K562 (cell line): ENCODE data around the gene TOR1A. TPM values are rescaled to one million over a fixed set of nuclear protein-coding genes. Genes with fewer than 3 reads are reported as not detected.

Experiments
- ATAC-seq: fragments of 200-7000 bp; cut with Tn5 transposase; 3 replicates; pipeline ENCODE4 v1.9.1; 2020; ENCODE audit warnings: moderate library complexity
- BruUV-seq: library from RNA; stranded (reverse); fragments of 400-500 nt; replicated peaks from 2 replicates; lab custom pipeline; 2021; lab: Mats Ljungman, UMichigan
- CTCF ChIA-PET: fragments of 300-600 bp; formaldehyde crosslinking; extraction: SDS; loops from one replicate; lab custom pipeline; 2021; ENCODE audit warnings: low intra/inter-chr PET ratio; lab: Yijun Ruan, JAX
- POLR2A ChIA-PET: fragments of 300-600, 350-650 bp; sonication (Branson Sonifier 250); formaldehyde crosslinking; extraction: SDS; loops from one replicate; lab custom pipeline; 2021; ENCODE audit warnings: antibody characterized with exemption, inconsistent platforms; lab: Yijun Ruan, JAX
- DNase-seq, 4 experiments: peaks; one replicate each; pipeline versions ENCODE4 v3.0.0 to v3.0.0-alpha.2; 2011 to 2018; ENCODE audit warnings: low spot score in 3 of 4, mixed read lengths in 3 of 4; ENCODE audit errors: extremely low read depth in 1 of 4
- FAIRE-seq: peaks from 2 replicates; lab custom pipeline; 2011; peaks lifted over from hg19 to GRCh38; lab: Jason Lieb, UNC
- H2AFZ ChIP-seq: 2 replicates; pipeline ENCODE4 v1.6.0; 2011; ENCODE audit warnings: low read depth, low read length, control low read depth, inconsistent platforms
- H3K27ac ChIP-seq: fragments of 200-600 bp; 3 replicates; pipeline ENCODE4 v1.8.0; 2011; ENCODE audit warnings: low read depth, mild to moderate bottlenecking, control low read depth, inconsistent platforms, low read length, moderate library complexity, mixed read lengths; ENCODE audit errors: extremely low read depth
- H3K27me3 ChIP-seq, 2 experiments: fragments of 300-600 bp in 1 of 2; 2 replicates in 1 of 2; 3 replicates in 1 of 2; pipeline versions ENCODE4 v1.6.0 to v1.8.0; 2011; ENCODE audit warnings: inconsistent platforms in 2 of 2, low read length in 2 of 2, mild to moderate bottlenecking in 1 of 2, mixed read lengths in 1 of 2, moderate library complexity in 1 of 2; ENCODE audit not compliant: control insufficient read depth in 2 of 2, insufficient read depth in 2 of 2
- H3K36me3 ChIP-seq: fragments of 300-600 bp; 3 replicates; pipeline ENCODE4 v1.8.0; 2011; ENCODE audit warnings: mild to moderate bottlenecking, low read length, inconsistent platforms; ENCODE audit not compliant: control insufficient read depth, insufficient read depth
- H3K4me1 ChIP-seq, 2 experiments: fragments of 200-600 bp in 1 of 2; replicated peaks in 1 of 2; 2 replicates in 1 of 2; 3 replicates in 1 of 2; pipeline versions ENCODE4 v1.5.1 to v1.8.0; 2011; ENCODE audit warnings: inconsistent platforms in 2 of 2, low read length in 2 of 2, mild to moderate bottlenecking in 1 of 2, mixed read lengths in 1 of 2, moderate library complexity in 1 of 2; ENCODE audit not compliant: control insufficient read depth in 2 of 2, insufficient read depth in 2 of 2
- H3K4me2 ChIP-seq: 2 replicates; pipeline ENCODE4 v1.6.1; 2011; ENCODE audit warnings: low read length, control low read depth, inconsistent platforms, mixed read lengths; ENCODE audit not compliant: insufficient read depth
- H3K4me3 ChIP-seq: fragments of 200-600 bp; sonication (generic), shearing (Covaris generic); 2 replicates; pipeline ENCODE4 v1.5.1; 2016; ENCODE audit warnings: control low read depth, inconsistent platforms
- H3K79me2 ChIP-seq: fragments of 200-600 bp; 3 replicates; pipeline ENCODE4 v1.8.0; 2011; ENCODE audit warnings: low read length, inconsistent platforms; ENCODE audit not compliant: control insufficient read depth, insufficient read depth
- H3K9ac ChIP-seq, 2 experiments: 2 replicates each; pipeline versions ENCODE4 v1.6.0 to v1.6.1; 2011; ENCODE audit warnings: low read depth in 2 of 2, low read length in 2 of 2, control low read depth in 1 of 2, inconsistent platforms in 1 of 2, mild to moderate bottlenecking in 1 of 2, mixed read lengths in 1 of 2; ENCODE audit not compliant: insufficient read depth in 1 of 2
- H3K9me1 ChIP-seq: one replicate; pipeline ENCODE4 v1.6.0; 2011; ENCODE audit warnings: inconsistent platforms, mild to moderate bottlenecking, low read length, moderate library complexity; ENCODE audit not compliant: control insufficient read depth, insufficient read depth
- H3K9me3 ChIP-seq: replicated peaks from 2 replicates; pipeline ENCODE4 v1.5.1; 2011; ENCODE audit warnings: low read depth, low read length, inconsistent platforms; ENCODE audit not compliant: control insufficient read depth, insufficient read depth
- H4K20me1 ChIP-seq: replicated peaks from 2 replicates; pipeline ENCODE4 v1.6.1; 2011; ENCODE audit warnings: low read length, inconsistent platforms, mixed read lengths; ENCODE audit not compliant: control insufficient read depth, insufficient read depth
- BRF1 ChIP-seq: IDR thresholded peaks from 3 replicates; pipeline ENCODE4 v1.6.1; 2011; ENCODE audit warnings: borderline replicate concordance, mild to moderate bottlenecking; ENCODE audit not compliant: insufficient read length; ENCODE audit errors: extremely low read depth
- FOXA1 ChIP-seq: fragments of 450-650 bp; IDR thresholded peaks from 2 replicates; pipeline ENCODE4 v1.6.1; 2016; ENCODE audit warnings: mild to moderate bottlenecking, borderline replicate concordance
- HDAC3 ChIP-seq: fragments of 450-650 bp; IDR thresholded peaks from 2 replicates; pipeline ENCODE4 v1.6.1; 2018; ENCODE audit warnings: borderline replicate concordance, mild to moderate bottlenecking, moderate library complexity; ENCODE audit not compliant: partially characterized antibody
- IFI16 ChIP-seq: fragments of 250-450 bp; sonication (Bioruptor Pico); IDR thresholded peaks from 2 replicates; pipeline ENCODE4 v2.1.2; 2022; ENCODE audit warnings: mild to moderate bottlenecking, inconsistent platforms
- LARP7 ChIP-seq: fragments of 450-650 bp; IDR thresholded peaks from 2 replicates; pipeline ENCODE4 v1.6.1; 2016
- MAZ ChIP-seq, 2 experiments: fragments of 450-650 bp in 1 of 2; sonication (generic) in 1 of 2; formaldehyde crosslinking; IDR thresholded peaks in 1 of 2; conservative IDR thresholded peaks in 1 of 2; 2 replicates each; pipeline versions ENCODE4 v1.4.0 to v1.5.0; 2020; ENCODE audit warnings: mild to moderate bottlenecking in 1 of 2, missing genetic modification reagents in 1 of 2
- MEF2D ChIP-seq: conservative IDR thresholded peaks from 2 replicates; pipeline ENCODE4 v1.6.1; 2016; ENCODE audit warnings: low read depth, missing genetic modification characterization, missing compliant biosample characterization
- MXI1 ChIP-seq: IDR thresholded peaks from 2 replicates; pipeline ENCODE4 v1.6.1; 2011; ENCODE audit warnings: low read depth, mild to moderate bottlenecking, improper control_type of control experiment, low read length
- NFRKB ChIP-seq: fragments of 450-650 bp; IDR thresholded peaks from 2 replicates; pipeline ENCODE4 v1.6.1; 2016; ENCODE audit warnings: low read depth
- NR4A1 ChIP-seq, 2 experiments: fragments of 250-450 bp in 1 of 2; fragments of 450-650 bp in 1 of 2; sonication (Bioruptor Pico) in 1 of 2; IDR thresholded peaks; 2 replicates each; pipeline versions ENCODE4 v1.4.0 to v1.6.1; 2016 to 2020; ENCODE audit warnings: mild to moderate bottlenecking in 2 of 2, missing compliant biosample characterization in 1 of 2, missing genetic modification characterization in 1 of 2, moderate library complexity in 1 of 2
- PTBP1 ChIP-seq: fragments of 200-400 bp; formaldehyde crosslinking; IDR thresholded peaks from 2 replicates; pipeline ENCODE4 v1.6.1; 2017; ENCODE audit warnings: low read depth, low read length
- RBM22 ChIP-seq: fragments of 200-400 bp; formaldehyde crosslinking; IDR thresholded peaks from 2 replicates; pipeline ENCODE4 v1.6.1; 2018; ENCODE audit warnings: low read length, low read depth; ENCODE audit not compliant: poor library complexity, severe bottlenecking
- RBM25 ChIP-seq: fragments of 200-400 bp; formaldehyde crosslinking; IDR thresholded peaks from 2 replicates; pipeline ENCODE4 v1.6.1; 2018; ENCODE audit warnings: low read length, low read depth, moderate library complexity; ENCODE audit not compliant: severe bottlenecking
- SAFB2 ChIP-seq: fragments of 200-400 bp; formaldehyde crosslinking; IDR thresholded peaks from 2 replicates; pipeline ENCODE4 v1.6.1; 2018; ENCODE audit warnings: borderline replicate concordance, low read length, low read depth, moderate library complexity; ENCODE audit not compliant: severe bottlenecking
- ZFP36 ChIP-seq: fragments of 150-350 bp; IDR thresholded peaks from 2 replicates; pipeline ENCODE4 v1.6.1; 2018; ENCODE audit warnings: low read length, low read depth; ENCODE audit not compliant: partially characterized antibody
- ZFP91 ChIP-seq: sonication (generic); formaldehyde crosslinking; IDR thresholded peaks from 2 replicates; pipeline ENCODE4 v1.8.0; 2022; ENCODE audit warnings: mild to moderate bottlenecking, missing genetic modification reagents
- ZNF121 ChIP-seq: sonication (generic); formaldehyde crosslinking; conservative IDR thresholded peaks from 2 replicates; pipeline ENCODE4 v1.8.0; 2022; ENCODE audit warnings: missing genetic modification reagents
- ZNF316 ChIP-seq: fragments of 450-650 bp; IDR thresholded peaks from 2 replicates; pipeline ENCODE4 v1.6.1; 2016
- ZNF699 ChIP-seq: fragments of 250-450 bp; sonication (Bioruptor Pico); IDR thresholded peaks from 2 replicates; pipeline ENCODE4 v1.8.0; 2021; ENCODE audit warnings: mild to moderate bottlenecking, moderate library complexity; ENCODE audit not compliant: insufficient replicate concordance
- ZZZ3 ChIP-seq: fragments of 450-650 bp; IDR thresholded peaks from 2 replicates; pipeline ENCODE4 v1.6.1; 2016; ENCODE audit warnings: antibody characterized with exemption, mild to moderate bottlenecking, moderate library complexity
- WGBS: fragments of 100-300 bp; shearing (Covaris generic); methylation state at CpG from one replicate; pipeline ENCODE4 v1.1.6; 2016; ENCODE audit warnings: low coverage, mixed read lengths; ENCODE audit not compliant: insufficient coverage; ENCODE audit errors: missing lambda C conversion rate; 5-methylcytosine and 5-hydroxymethylcytosine counted together
- in situ Hi-C: fragments of 300-500 bp; cut with MboI; formaldehyde crosslinking; loops from 4 replicates; pipeline ENCODE4 v1.15.0; 2018; ENCODE audit warnings: inconsistent platforms, mixed read lengths
- intact Hi-C: fragments of 100-400 bp; cut with micrococcal nuclease; formaldehyde crosslinking; loops from 2 replicates; pipeline ENCODE4 v1.14.2; 2022
- polyA plus RNA-seq, 8 experiments: library from polyadenylated mRNA; depleted of rRNA in 4 of 8; stranded (reverse) in 5 of 8; unstranded in 3 of 8; fragments of >200 nt; fragmentation: Nextera tagmentation in 2 of 8; fragmentation: Illumina TruSeq in 1 of 8; extraction: Ambion mirVana in 2 of 8; extraction: Trizol in 1 of 8; gene quantifications; 2 replicates each; pipeline versions ENCODE4 v1.2.1 to v1.2.3, GENCODE V29; 2011 to 2014; ENCODE audit warnings: inconsistent platforms in 1 of 8, missing spikeins in 1 of 8
- total RNA-seq, 7 experiments: library from RNA; depleted of rRNA in 6 of 7; stranded (reverse); fragments of >200 nt in 6 of 7; fragmentation: Illumina TruSeq in 2 of 7; extraction: Trizol in 2 of 7; gene quantifications; 2 replicates each; pipeline versions ENCODE4 v1.2.1 to v1.2.3, GENCODE V29; 2011 to 2021; ENCODE audit warnings: low replicate concordance in 1 of 7

Gene TOR1A
- total and polyA plus RNA-seq, 9 of the 15 experiments (the other 6 are each of a cell fraction or from before 2014, with no cell fraction given) = 4.5 to 85.8 (median 51.3) TPM

GRCh38 chr9:129779560-129780190, 44.3 kb downstream of the TOR1A start (continued):
- no peak for TF ChIP-seq MXI1
- no peak for TF ChIP-seq RBM22
- TF ChIP-seq IFI16 (CRISPR knock-in tag) = no peak
- TF ChIP-seq MEF2D (tag) = no peak
- no peak for TF ChIP-seq BRF1
- no peak for TF ChIP-seq ZNF316
- TF ChIP-seq LARP7 = peak; percentile 70; the same call in 1 of the 2 replicates
- no peak for TF ChIP-seq FOXA1

GRCh38 chr9:129778469-129778868, 45.5 kb downstream of the TOR1A start:
- in situ Hi-C loops = loop anchor here (25.0 kb wide), 1 partner anchor 1491 kb away; the partner anchor contains the start of genes GOLGA2 and SWI5
- TF ChIP-seq RBM25 (peak; percentile 34), MAZ (CRISPR knock-in tag; conservative IDR thresholded peaks at IDR 0.05 in 1 of 2, IDR thresholded peaks at IDR 0.05 in 1 of 2) (no peak), NFRKB (no peak), ZNF121 (CRISPR knock-in tag) (peak; percentile 99), PTBP1 (0 out of 2 replicates have a peak, but pooled peaks have one; percentile 44), HDAC3 (no peak), ZNF699 (CRISPR knock-in tag) (no peak), ZZZ3 (no peak), ZFP91 (CRISPR knock-in tag) (no peak), SAFB2 (no peak), ZFP36 (no peak), NR4A1 (CRISPR knock-in tag; IDR thresholded peaks at IDR 0.05) (no peak), NR4A1 (tag; IDR thresholded peaks at IDR 0.05) (no peak)

More at GRCh38 chr9:129778469-129778868, 45.5 kb downstream of the TOR1A start:
- Histone ChIP-seq H3K4me1 (peaks cover 14 to 28% of the 10 kb centered on the region in 2 experiments), H3K79me2 (no peaks in the 10 kb centered on the region), H3K9me3 (no peaks in the 10 kb centered on the region), H3K9ac (no peak overlapping the region), H3K4me2 (no peak overlapping the region), H3K27ac (no peak overlapping the region), H2AFZ (no peak overlapping the region), H4K20me1 (no peaks in the 10 kb centered on the region), H3K9me1 (no peaks in the 10 kb centered on the region), H3K36me3 (no peaks in the 10 kb centered on the region), H3K27me3 (no peaks in the 10 kb centered on the region; a peak in 1 of 5 replicates), H3K4me3 (no peak overlapping the region)
- FAIRE-seq = no peak
- ChIA-PET POLR2A (interaction anchor here (1.1 kb wide), 1 partner anchor 41 kb away, joined by 6 read pairs; no protein-coding TSS in a partner anchor), CTCF (no interaction called here)
- no peak for DNase-seq
- BruUV-seq = no TSS peak
- intact Hi-C loops = no loop called here
- no peak for ATAC-seq
- 23% methylated on average over 3 of the region's 3 CpGs for WGBS
